ENCODE data around the gene KDM2B.

KDM2B gene

GRCh38 chr12:121453629-121454028, 127.2 kb downstream of the KDM2B start:
- DNase-seq: no peak

- no peak for DNase-seq
These were observed 127.8 kb downstream of the KDM2B start for GRCh38 chr12:121452985-121453360.

DNA sequence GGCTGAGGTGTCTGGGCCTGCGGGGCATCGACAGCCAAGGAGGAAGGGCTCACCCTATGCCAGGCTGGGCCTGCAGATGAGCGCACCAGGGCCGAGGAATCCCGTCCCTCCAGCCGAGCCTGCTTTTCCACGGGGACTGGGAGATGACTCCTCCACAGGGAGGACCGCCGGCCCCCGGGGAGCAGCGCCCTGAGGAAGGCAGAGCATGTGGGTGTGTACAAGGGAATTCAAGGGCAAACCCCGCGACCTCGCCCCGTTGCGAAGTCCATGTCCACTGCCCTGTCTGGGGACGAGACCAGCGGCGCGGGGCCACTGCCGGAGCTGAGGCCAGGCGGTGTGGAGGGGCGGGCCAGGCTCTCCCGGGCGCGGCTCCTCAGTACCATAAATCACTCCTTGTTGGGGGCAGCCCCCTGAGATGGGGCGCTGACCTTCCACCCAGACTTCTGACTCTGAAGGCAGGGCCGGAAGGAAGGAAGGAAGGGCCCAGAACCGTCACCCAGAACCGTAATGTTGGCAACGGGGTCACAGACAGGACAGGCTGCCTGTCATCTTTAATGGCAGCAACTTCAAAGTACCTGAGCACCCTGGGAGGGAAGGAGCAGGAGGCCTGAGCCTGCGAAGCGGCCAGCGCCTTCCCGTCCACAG, 128.4 kb downstream of the KDM2B start:
- no peak for DNase-seq

GRCh38 chr12:121451961-121452339, 128.9 kb downstream of the KDM2B start:
- DNase-seq: no peak

DNA sequence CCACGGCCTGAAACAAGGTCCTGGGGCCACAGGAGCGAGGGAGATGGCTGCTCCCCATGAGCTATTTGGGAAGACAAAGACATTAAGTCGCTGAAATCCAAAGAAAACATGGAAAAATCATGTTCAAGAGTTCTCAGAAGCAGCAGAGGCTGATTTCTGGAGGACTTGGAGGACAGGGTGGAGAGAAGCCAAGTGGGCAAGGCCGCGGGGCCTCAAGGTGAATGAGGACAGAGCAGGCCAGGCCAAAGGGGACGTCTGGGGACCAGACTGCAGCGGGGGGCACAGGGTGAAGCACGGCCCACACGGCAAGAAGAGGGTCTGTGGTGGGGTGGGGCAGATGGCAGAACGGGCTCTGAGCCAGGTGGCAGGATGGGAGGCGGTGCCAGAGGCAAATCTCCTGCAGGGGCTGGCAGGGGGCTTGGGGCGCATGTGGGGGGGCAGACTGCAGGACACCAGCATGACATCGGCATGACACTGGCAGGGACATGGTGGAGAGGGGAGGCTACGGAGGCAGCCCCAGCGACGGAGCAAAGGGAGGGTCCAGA, 132.0 kb downstream of the KDM2B start:
- DNase-seq: no peak

DNA sequence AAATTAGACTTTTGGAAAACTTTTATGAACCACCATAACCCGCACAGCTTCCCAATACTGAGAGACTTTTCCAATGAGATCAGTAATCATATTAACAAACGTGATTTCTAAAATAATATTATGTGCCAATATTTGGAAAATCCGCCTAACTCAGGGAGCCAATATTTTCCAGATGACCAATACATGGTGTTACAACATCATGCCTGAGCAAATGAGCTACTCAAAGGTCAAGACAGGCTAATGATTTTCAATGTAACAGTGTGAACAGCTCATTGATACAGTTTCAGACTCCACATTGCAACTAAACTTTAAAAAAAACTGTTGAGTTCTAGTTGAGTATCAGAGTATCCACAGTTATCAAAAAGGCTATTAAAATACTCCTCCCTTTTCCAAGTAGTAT, 134.1 kb downstream of the KDM2B start:
- no peak for DNase-seq

DNA sequence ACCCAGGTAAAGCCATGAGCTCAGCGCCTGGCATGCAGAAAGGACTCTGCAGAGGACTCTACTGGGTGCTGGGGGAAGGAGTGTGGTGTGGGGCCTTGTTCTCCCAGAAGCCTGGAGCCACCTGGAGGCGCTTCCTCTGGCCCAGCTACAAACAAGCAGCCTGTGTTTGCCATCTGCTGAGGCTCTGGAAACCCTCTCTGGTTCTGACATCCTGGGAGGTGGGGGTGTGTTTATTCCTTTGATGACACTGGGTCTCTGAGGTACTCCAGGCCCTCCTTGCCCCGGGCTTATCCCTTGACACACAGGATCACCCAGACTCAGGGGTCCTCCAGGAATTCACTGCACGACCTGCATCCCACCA, 136.0 kb downstream of the KDM2B start:
- no peak for DNase-seq

DNA sequence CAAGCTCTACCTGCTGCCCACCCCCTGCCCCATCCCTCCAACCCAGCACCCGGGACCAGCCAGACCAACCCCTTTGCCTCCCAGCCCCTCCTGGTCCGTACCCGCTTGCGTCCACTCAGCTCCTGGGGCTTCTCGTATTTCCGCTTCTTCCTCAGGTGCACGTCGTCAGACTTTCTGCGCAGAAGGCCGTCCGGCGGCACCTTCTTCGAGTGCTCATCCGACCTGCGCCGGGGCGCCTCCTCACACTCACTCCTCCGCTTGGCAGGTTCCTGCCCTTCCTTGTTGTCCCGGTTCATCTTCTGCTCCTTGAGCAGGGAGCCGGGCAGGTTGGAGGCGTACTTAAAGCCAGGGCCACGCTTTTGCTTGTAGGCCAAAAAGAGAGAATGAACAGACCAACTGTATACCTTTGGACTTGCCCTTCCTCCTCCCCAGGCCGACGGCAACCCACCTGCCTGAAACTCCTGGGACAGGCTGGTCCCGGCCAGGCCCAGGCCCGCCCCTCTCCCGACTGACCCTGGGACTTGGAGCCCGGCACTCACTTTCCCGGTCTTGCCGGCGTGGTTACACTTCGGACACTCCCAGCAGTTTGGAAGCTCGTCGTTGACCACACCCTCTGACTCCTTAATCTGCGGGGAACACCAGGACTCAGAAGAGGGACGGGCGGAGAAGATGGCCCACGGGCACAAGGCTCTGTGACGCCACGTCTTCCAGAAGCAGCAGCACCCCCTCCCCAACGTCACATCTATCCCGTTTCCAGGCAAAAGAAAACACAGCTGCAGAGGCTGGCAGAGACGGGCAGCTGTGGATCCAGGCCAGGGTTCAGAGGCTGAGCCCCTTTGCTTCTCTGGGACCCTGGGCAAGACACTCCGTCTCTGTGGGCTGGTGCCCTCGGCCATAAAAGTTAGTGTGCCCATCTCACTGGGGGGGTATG, 136.6 kb downstream of the KDM2B start:
- no peak for DNase-seq

DNA sequence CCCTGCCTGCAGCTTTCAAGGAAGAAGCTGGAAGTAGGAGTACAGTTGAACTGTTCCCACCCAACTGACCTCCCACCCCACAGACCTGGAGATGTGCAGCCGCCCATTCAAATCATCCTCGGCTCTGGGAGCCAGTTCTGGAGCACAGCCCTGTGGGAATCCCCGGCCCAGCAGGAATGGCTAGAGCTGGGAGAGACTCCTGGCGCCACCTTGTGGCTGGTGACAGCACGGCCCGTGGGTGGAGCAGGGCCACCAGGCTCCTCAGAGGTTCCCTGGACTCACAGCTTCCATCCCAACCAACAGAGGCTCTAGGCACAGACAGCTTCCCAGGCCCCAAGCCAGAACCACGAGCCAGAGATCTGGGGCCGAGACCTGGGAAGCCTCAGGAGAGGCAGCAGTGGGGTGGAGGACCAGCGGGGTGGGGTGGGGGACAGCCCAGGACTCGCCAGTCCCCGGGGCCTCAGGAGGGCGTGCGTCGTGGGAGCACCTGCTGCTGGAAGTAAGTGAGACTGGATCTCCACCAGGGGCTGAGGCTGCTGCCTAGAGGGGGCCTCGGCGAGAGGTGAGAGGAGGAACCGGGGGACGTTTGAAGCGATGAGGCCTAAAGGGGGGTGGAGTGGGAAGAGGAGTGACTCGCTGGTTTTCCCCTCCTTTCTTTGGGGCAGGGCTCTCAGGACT, 137.5 kb downstream of the KDM2B start:
- peak; percentile 40 to 62 for DNase-seq

DNA sequence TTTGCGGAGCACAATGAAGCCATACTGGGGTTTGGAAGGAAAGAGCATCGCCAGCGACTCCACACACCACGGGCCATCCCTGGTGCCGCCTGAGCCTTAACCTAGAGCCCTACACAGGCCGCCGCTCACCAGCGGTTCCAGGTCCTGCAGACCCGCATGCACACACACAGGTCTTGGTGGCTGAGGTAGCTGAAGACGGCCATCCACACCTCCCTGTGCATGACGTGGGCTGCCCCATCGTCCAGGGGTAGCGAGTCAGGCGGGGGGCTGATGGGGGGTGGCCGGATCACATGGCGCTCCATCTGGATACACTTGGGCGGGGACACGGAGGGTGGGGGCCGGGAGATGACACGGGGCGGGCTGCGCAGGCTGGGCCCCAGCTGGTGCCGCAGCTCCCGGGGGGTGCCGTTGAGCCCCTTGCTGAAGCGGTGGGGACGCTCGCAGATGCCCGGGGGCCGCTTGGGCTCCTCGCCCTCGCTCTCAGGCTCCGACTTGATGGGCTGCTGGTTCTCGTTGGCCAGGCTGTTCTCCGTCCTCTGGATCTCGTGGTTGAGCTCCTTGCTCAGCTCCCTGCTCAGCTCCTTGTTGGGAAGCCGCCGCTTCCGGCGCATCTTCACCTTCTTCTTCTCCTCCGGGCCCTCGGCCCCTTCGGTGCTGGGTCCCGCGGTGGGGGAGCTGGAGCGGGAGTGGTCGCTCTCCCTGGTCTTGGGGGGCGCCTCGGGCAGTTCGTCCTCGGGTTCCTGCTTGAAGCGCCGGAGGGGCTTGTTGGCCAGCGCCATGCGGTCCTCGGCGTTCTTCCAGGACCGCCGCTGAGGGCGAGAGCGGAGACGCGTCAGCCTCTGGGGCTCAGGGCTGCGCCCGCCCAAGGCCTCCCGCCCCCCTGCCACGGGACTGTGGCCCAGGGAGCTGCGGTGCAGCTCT, 138.5 kb downstream of the KDM2B start:
- DNase-seq: no peak

DNA sequence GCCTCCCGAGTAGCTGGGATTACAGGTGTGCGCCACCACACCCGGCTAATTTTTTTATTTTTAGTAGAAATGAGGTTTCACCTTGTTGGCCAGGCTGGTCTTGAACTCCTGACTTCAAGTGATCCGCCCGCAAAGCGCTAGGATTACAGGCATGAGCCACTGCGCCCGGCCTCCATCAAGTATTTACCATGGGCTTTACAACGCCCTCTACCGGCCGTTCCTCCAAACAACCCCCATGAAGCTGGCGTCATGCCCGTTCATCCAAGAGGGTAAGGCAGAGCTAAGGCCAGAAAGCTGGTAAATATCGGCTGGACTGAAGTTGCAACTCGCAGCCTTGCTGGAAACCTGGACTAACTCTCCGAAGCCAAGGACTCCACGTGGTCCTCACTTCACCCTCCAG, 139.3 kb downstream of the KDM2B start:
- no peak for DNase-seq

DNA sequence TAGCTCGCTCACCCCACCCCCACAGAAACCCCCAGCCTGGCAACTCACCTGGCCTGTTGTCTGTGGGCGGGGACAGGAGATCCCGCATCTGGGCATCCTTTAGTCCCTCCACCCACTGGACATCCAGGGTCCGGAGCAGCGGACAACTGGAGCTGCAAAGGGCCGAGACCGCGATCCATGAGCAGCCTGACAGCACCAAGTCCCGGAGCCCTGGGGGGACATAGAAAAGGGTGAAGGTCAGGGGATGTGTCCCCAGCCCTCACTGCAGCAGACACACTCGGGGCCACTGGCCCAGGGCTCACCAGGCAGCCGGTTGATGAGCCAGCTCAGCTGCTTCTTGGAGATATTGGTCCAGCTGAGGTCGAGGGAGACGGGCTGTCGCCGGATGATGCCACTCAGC, 140.1 kb downstream of the KDM2B start:
- DNase-seq: no peak

DNA sequence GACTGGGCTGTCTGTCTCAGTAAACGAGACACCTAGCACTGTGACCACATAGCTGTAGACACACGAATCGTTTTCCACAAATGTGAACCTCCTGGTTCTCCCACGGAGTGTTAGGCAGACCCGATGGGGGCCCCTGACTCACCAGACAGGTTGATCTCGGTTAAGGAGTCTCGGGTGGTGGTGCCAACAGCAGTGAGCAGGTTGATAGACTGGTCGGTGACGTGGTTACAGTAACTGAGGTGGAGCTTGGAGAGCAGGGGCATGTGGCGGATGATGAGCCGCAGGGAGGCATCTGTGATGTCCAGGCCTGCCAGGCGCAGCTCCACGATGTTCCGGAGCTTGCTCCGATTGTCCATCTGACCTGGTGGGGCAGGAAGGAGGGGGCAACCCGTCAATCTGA, 141.1 kb downstream of the KDM2B start:
- no peak for DNase-seq

- DNase-seq: no peak
These were observed 141.9 kb downstream of the KDM2B start for GRCh38 chr12:121438905-121439304.

DNA sequence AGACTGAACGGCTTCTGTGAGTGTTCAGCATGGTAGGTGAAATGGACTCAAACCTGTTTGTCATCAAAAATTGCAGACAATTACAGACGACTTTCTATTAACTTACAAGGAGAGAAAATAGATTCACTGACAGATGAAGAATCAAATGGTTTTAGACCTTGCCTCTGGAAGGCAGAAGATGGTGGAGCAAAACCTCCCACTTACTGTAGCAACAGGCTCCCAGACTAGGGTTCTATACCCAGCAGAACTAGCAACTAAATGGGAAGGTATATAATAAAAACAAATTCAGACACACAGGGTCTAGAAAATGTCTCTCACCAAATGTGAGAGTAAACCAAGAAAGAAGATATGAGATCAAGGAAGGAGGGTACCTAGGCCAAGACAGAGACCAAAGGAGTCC, 144.1 kb downstream of the KDM2B start:
- no peak for DNase-seq

GRCh38 chr12:121432740-121433480, 147.9 kb downstream of the KDM2B start:
- no peak for DNase-seq

- no peak for DNase-seq
These were observed 149.9 kb downstream of the KDM2B start for GRCh38 chr12:121430833-121431415.

DNA sequence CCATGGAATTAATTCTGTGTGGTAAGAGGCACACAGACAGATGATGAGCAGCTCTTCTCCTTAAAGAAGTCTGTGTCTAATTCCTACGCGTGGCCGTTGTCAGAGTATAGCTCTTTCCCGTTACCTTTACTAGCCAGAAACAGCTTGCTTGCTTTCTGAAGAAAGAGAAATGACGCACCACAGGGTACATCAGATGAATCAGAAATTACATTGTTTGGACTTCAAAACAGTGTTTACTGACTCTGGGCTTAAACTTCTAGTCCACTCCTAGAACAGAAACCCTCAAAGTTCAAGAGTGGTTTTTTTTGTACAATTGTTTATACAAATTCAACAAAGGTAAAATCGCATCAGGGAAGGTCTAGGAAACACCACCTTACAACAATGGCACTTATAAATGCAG, 151.9 kb downstream of the KDM2B start:
- DNase-seq: no peak

GRCh38 chr12:121427556-121428050, 153.2 kb downstream of the KDM2B start:
- no peak for DNase-seq

DNA sequence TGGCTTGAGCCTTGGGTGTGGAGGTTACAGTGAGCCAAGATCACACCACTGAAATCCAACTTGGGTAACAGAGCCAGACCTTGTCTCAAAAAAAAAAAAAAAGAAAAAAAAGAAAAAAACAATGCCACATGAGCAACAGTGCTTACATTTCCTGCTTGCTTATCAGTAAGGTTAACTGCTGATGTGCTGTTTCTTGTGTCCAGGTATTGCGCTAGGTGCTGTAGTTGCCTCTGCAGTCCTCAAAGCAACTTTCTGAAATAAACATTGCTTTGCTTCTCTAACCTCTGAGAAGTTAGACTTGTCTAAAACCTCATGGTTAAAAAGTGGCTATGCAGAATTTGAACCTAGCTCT, 156.2 kb downstream of the KDM2B start:
- DNase-seq: no peak
